ENCODE data around the gene METAP1. TPM values are rescaled to one million over a fixed set of nuclear protein-coding genes. Genes with fewer than 3 reads are reported as not detected.
A peak's percentile ranks its signal among the peaks of the same experiment; 100 is the strongest.

Gene METAP1
- total RNA-seq, 2 experiments from 2014 or later: 42.6 to 52.8 TPM

DNA sequence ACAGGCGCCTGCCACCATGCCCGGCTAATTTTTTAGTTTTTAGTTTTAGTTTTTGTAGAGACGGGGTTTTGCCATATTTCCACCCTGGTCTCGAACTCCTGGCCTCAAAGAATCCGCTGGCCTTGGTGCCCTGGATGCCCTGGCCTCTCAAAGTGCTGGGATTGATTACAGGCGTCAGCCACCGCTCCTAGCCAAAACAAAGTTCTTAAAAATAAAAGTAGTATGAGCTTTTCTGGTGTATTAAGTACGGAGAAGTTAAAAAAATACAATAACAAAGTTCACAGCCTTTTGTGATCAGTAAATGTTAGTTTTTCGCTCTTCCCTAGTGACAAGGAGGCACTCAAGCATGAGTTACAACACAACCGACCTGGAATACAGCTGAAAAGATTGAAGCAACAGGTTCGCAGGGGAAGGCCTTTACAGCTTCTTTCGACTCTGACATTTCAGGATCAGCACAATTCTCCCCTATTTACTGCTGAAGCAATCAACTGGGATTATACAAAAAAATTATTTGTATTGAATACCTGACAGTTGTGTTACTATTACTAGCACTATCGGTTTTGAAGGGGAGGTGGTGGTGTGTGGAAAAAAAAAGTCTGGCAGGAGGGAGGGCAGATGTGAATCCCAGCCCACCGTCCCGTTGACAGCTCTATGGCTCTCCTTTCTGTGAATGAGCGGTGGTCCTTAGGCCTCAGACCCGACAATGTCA lies 893 bp upstream of the METAP1 start:
- TF ChIP-seq EZH2phosphoT487 (IDR thresholded peaks at IDR 0.05; ENCODE audit: borderline replicate concordance, low read depth, low read length): no peak
- TF ChIP-seq, protein P1, sequence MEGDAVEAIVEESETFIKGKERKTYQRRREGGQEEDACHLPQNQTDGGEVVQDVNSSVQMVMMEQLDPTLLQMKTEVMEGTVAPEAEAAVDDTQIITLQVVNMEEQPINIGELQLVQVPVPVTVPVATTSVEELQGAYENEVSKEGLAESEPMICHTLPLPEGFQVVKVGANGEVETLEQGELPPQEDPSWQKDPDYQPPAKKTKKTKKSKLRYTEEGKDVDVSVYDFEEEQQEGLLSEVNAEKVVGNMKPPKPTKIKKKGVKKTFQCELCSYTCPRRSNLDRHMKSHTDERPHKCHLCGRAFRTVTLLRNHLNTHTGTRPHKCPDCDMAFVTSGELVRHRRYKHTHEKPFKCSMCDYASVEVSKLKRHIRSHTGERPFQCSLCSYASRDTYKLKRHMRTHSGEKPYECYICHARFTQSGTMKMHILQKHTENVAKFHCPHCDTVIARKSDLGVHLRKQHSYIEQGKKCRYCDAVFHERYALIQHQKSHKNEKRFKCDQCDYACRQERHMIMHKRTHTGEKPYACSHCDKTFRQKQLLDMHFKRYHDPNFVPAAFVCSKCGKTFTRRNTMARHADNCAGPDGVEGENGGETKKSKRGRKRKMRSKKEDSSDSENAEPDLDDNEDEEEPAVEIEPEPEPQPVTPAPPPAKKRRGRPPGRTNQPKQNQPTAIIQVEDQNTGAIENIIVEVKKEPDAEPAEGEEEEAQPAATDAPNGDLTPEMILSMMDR (conservative IDR thresholded peaks at IDR 0.05; ENCODE audit: low read length): no peak
- peaks cover 38% of the 10 kb centered on the region for H3K79me2 ChIP-seq (ENCODE audit: insufficient read depth, low read depth, low read length)
- peak overlapping the region; percentile 70 for H3K4me2 ChIP-seq (ENCODE audit: low read length)
- peak overlapping the region; percentile 52 for H3K27ac ChIP-seq (ENCODE audit: low read depth, low read length, poor library complexity, severe bottlenecking)
- H2AFZ ChIP-seq (ENCODE audit: low read length): peak overlapping the region; percentile 94
- no peak for DNase-seq (ENCODE audit: low spot score)
- no peaks in the 10 kb centered on the region for H3K9me2 ChIP-seq (ENCODE audit: insufficient read depth, low read length)
- H3K4me1 ChIP-seq (ENCODE audit: insufficient read depth, low read length, poor library complexity, severe bottlenecking): peaks cover 15% of the 10 kb centered on the region
- intact Hi-C loops (cut with micrococcal nuclease; ENCODE audit: unreplicated experiment): loop anchor here (1.0 to 10.0 kb wide), 6 partner anchors 62 to 570 kb away; partner anchors contain the start of genes ADH5, EIF4E and TRMT10A
- no peaks in the 10 kb centered on the region; the same call in 1 of the 2 replicates for H3K9me3 ChIP-seq (ENCODE audit: low read length)
- peak overlapping the region; percentile 61 for H3K4me3 ChIP-seq (ENCODE audit: low read depth, low read length, poor library complexity, severe bottlenecking)
- H4K20me1 ChIP-seq (ENCODE audit: insufficient read depth, low read length): peaks cover 14% of the 10 kb centered on the region; the same call in 1 of the 2 replicates
- no TSS peak for BruUV-seq (replicated peaks)
- POLR2A ChIA-PET: interaction anchor here (0.5 to 3.6 kb wide), 20 partner anchors 10 to 852 kb away, joined by 3 to 20 read pairs (median 4); partner anchors contain the start of genes ADH5, EIF4E and STPG2
- CTCF ChIA-PET (ENCODE audit: unreplicated experiment): interaction anchor here (0.6 to 2.7 kb wide), 8 partner anchors 10 to 488 kb away, joined by 3 to 18 read pairs (median 4); partner anchors contain the start of gene ADH5
- peaks cover 22% of the 10 kb centered on the region for H3K36me3 ChIP-seq (ENCODE audit: insufficient read depth, low read length)

DNA sequence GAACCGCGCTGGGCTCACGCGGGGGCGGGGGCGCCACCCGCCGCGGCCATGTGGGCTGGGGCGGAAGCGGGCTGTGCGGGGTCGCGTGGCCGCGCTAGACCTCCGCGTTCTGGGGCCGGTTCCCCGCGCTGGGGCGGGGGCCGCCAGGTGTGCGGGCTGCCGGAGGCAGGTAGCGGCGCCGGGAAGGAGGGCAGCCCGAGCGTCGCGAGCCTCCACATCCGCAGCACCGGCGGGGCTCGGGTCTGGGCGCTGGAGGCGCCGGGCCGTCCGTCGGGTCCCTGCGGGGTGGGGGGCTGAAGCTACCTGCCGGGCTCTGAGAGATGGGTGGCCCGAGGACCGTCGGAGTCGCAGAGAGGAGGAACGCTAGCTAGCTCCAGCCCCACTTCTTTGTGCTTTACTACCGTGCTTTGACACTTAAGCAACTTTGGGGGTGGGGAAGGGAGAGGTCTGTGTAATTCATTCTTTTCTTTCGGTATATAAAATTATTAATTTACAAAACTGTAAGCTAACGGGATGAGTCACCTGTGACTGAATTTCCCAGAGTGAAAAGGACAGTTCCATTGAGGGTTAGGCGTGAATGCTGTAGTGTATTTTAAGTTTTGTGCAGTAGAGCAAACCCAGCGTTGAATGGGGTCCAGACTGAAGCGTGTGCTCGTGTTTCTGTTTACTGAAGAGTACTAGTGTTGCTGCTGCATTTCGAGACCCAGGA lies 689 bp downstream of the METAP1 start:
- Histone ChIP-seq H3K4me3 (ENCODE audit: low read depth, low read length, poor library complexity, severe bottlenecking) (peak overlapping the region; percentile 92), H4K20me1 (ENCODE audit: insufficient read depth, low read length) (peaks cover 23% of the 10 kb centered on the region; the same call in 1 of the 2 replicates), H3K27ac (ENCODE audit: low read depth, low read length, poor library complexity, severe bottlenecking) (peak overlapping the region; percentile 72), H3K9me3 (ENCODE audit: low read length) (no peaks in the 10 kb centered on the region; the same call in 1 of the 2 replicates), H3K79me2 (ENCODE audit: insufficient read depth, low read depth, low read length) (peaks cover 54% of the 10 kb centered on the region), H3K4me1 (ENCODE audit: insufficient read depth, low read length, poor library complexity, severe bottlenecking) (peaks cover 15% of the 10 kb centered on the region), H3K9me2 (ENCODE audit: insufficient read depth, low read length) (no peaks in the 10 kb centered on the region), H2AFZ (ENCODE audit: low read length) (peak overlapping the region; percentile 69), H3K36me3 (ENCODE audit: insufficient read depth, low read length) (peaks cover 29% of the 10 kb centered on the region), H3K4me2 (ENCODE audit: low read length) (peak overlapping the region; percentile 88)
- TF ChIP-seq, protein P1 (conservative IDR thresholded peaks at IDR 0.05; ENCODE audit: low read length): no peak
- no peak for TF ChIP-seq EZH2phosphoT487 (IDR thresholded peaks at IDR 0.05; ENCODE audit: borderline replicate concordance, low read depth, low read length)
- intact Hi-C loops (cut with micrococcal nuclease; ENCODE audit: unreplicated experiment): loop anchor here (1.0 to 10.0 kb wide), 3 partner anchors 569 to 853 kb away; partner anchors contain the start of genes DAPP1, STPG2 and TRMT10A
- ChIA-PET CTCF (ENCODE audit: unreplicated experiment) (interaction anchor here (1.0 to 2.7 kb wide), 6 partner anchors 11 to 60 kb away, joined by 3 to 18 read pairs (median 5); no protein-coding TSS in a partner anchor), POLR2A (interaction anchor here (0.9 to 3.6 kb wide), 11 partner anchors 10 to 92 kb away, joined by 4 to 20 read pairs (median 5); partner anchors contain the start of gene ADH5)
- no TSS peak for BruUV-seq (replicated peaks)
- peak; percentile 44 for DNase-seq (ENCODE audit: low spot score)

All from OCI-LY7 (cell line).